ENCODE data around the gene C17orf107. TPM values are rescaled to one million over a fixed set of nuclear protein-coding genes. Genes with fewer than 3 reads are reported as not detected.
"Not testable (repeated sequence)": the region's sequence is repeated elsewhere in the genome, so short reads cannot be mapped to it uniquely, and the experiment has no call there.

C17orf107 gene
- total and polyA plus RNA-seq, 2 experiments from 2014 or later, result 8.8 to 9.1 TPM

DNA sequence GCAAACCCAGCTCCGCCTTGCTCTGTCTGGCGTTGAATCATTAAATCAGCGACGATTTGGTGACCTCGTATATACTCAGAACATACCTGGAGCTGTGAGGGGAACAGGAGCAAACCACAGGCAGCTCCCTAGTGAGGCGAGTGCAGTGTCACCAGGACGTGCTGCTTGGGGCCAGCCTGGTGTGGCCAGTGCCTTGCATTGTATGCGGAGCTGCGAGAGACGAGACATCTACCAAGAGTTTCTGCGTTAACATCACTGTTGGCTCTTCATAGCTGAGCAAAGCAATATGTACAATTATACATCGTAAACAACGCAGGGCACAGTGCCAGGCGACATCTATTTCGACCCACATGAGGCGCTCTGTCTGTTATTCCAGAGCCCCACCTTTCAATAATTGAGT is 38.3 kb upstream of the C17orf107 start:
- no peaks in the 10 kb centered on the region for H3K36me3 ChIP-seq (replicated peaks; ENCODE audit: insufficient read depth, low read depth)
- H2AFZ ChIP-seq, result no peak overlapping the region
- H3K9me2 ChIP-seq (replicated peaks; ENCODE audit: insufficient read depth), result no peaks in the 10 kb centered on the region
- no peak overlapping the region for H3K4me3 ChIP-seq
- TF ChIP-seq EZH2phosphoT487 (IDR thresholded peaks at IDR 0.05; ENCODE audit: low read depth, severe bottlenecking, unreplicated experiment) (no peak), CTCF (IDR thresholded peaks at IDR 0.05; ENCODE audit: poor library complexity) (no peak), EZH2 (IDR thresholded peaks at IDR 0.05; ENCODE audit: borderline replicate concordance) (no peak)
- no peak overlapping the region for H3K4me2 ChIP-seq
- H3K27me3 ChIP-seq, result no peaks in the 10 kb centered on the region
- WGBS (ENCODE audit: low lambda C conversion rate, missing lambda C conversion rate), result 93% methylated on average over 16 of the region's 16 CpGs
- no peaks in the 10 kb centered on the region for H4K20me1 ChIP-seq (ENCODE audit: insufficient read depth, poor library complexity, severe bottlenecking)
- no peaks in the 10 kb centered on the region for H3K9me3 ChIP-seq (ENCODE audit: low read depth)
- no peak for DNase-seq (ENCODE audit: low spot score)
- no peak overlapping the region for H3K27ac ChIP-seq
- H3K79me2 ChIP-seq, result peaks cover 60% of the 10 kb centered on the region
- H3K4me1 ChIP-seq (ENCODE audit: insufficient read depth), result peaks cover 13% of the 10 kb centered on the region

DNA sequence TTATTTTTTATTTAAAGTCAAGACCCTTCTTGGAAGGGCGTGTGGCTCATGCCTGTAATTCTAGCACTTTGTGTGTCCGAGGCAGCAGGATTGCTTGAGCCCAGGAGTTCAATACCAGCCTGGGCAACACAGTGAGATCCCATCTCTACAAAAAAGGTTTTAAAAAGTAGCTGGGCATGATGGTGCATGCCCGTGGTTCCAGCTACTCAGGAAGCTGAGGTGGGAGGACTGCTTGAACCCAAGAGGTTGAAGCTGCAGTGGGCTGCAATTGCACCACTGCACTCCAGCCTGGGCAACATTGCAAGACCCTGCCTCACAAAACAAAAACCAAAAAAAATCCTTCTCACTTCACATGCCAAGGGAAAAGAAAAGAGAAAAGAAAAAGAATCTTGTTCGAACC is 36.6 kb upstream of the C17orf107 start:
- DNase-seq (ENCODE audit: low spot score), result no peak
- Histone ChIP-seq H4K20me1 (ENCODE audit: insufficient read depth, poor library complexity, severe bottlenecking) (no peaks in the 10 kb centered on the region), H3K9me2 (replicated peaks; ENCODE audit: insufficient read depth) (no peaks in the 10 kb centered on the region), H3K4me1 (ENCODE audit: insufficient read depth) (peaks cover 13% of the 10 kb centered on the region), H3K27me3 (no peaks in the 10 kb centered on the region), H3K79me2 (peaks cover 63% of the 10 kb centered on the region), H3K27ac (no peak overlapping the region), H3K9me3 (ENCODE audit: low read depth) (no peaks in the 10 kb centered on the region), H3K36me3 (replicated peaks; ENCODE audit: insufficient read depth, low read depth) (no peaks in the 10 kb centered on the region), H3K4me2 (no peak overlapping the region), H3K4me3 (no peak overlapping the region), H2AFZ (no peak overlapping the region)
- 97% methylated on average over 4 of the region's 4 CpGs for WGBS (ENCODE audit: low lambda C conversion rate, missing lambda C conversion rate)
- TF ChIP-seq EZH2phosphoT487 (IDR thresholded peaks at IDR 0.05; ENCODE audit: low read depth, severe bottlenecking, unreplicated experiment), result no peak
- TF ChIP-seq EZH2 (IDR thresholded peaks at IDR 0.05; ENCODE audit: borderline replicate concordance), result no peak
- TF ChIP-seq CTCF (IDR thresholded peaks at IDR 0.05; ENCODE audit: poor library complexity), result no peak

DNA sequence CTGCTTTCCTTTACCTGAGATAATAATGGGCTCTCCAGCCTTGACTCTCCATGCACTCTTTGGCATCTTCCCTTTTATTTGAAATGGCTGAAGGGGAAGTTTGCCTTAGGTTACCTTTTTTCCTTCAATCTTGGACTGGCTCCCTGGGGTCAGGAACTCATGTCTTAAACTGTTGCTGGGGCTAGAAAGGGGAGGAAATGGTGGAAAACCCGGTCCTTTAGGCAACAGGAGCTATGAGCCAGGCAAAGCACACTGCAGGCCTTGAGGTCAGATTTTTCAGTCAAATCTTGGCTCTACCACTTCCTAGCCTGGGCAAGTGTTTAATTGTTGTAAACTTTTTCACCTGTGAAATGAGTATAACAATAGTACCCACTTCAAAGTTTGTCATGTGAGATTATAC is 36.0 kb upstream of the C17orf107 start:
- Histone ChIP-seq H3K36me3 (replicated peaks; ENCODE audit: insufficient read depth, low read depth) (no peaks in the 10 kb centered on the region), H3K9me3 (ENCODE audit: low read depth) (no peaks in the 10 kb centered on the region), H3K27me3 (no peaks in the 10 kb centered on the region), H3K4me2 (no peak overlapping the region), H4K20me1 (ENCODE audit: insufficient read depth, poor library complexity, severe bottlenecking) (no peaks in the 10 kb centered on the region), H3K27ac (no peak overlapping the region), H2AFZ (no peak overlapping the region), H3K4me1 (ENCODE audit: insufficient read depth) (peaks cover 7% of the 10 kb centered on the region), H3K9me2 (replicated peaks; ENCODE audit: insufficient read depth) (no peaks in the 10 kb centered on the region), H3K79me2 (peaks cover 58% of the 10 kb centered on the region), H3K4me3 (no peak overlapping the region)
- WGBS (ENCODE audit: low lambda C conversion rate, missing lambda C conversion rate), result 100% methylated on average over 1 of the region's 1 CpG
- no peak for TF ChIP-seq CTCF (IDR thresholded peaks at IDR 0.05; ENCODE audit: poor library complexity)
- TF ChIP-seq EZH2phosphoT487 (IDR thresholded peaks at IDR 0.05; ENCODE audit: low read depth, severe bottlenecking, unreplicated experiment), result no peak
- no peak for TF ChIP-seq EZH2 (IDR thresholded peaks at IDR 0.05; ENCODE audit: borderline replicate concordance)
- DNase-seq (ENCODE audit: low spot score), result no peak

DNA sequence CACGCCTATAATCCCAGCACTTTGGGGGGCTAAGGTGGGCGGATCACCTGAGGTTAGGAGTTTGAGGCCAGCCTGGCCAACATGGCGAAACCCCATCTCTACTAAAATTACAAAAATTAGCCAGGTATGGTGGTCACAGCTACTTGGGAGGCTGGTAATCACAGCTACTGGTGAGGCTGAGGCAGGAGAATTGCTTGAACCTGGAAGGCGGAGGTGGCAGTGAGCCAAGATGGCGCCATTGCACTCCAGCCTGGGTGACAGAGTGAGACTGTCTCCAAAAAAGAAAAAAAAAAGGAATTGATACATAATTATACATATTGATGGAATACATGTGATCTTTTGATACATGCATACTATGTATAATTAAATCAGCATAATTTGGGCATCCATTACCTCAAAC is 31.8 kb upstream of the C17orf107 start:
- H3K4me3 ChIP-seq, result not testable (repeated sequence)
- H3K79me2 ChIP-seq, result peaks cover 51% of the 10 kb centered on the region
- WGBS (ENCODE audit: low lambda C conversion rate, missing lambda C conversion rate), result 96% methylated on average over 5 of the region's 5 CpGs

GRCh38 chr17:4869058-4869998 is 30.0 kb upstream of the C17orf107 start:
- H3K9me2 ChIP-seq (replicated peaks; ENCODE audit: insufficient read depth); H3K9me3 ChIP-seq (ENCODE audit: low read depth); H3K4me2 ChIP-seq; H3K4me1 ChIP-seq (ENCODE audit: insufficient read depth); H4K20me1 ChIP-seq (ENCODE audit: insufficient read depth, poor library complexity, severe bottlenecking); H3K27ac ChIP-seq; H3K4me3 ChIP-seq; H2AFZ ChIP-seq; DNase-seq (ENCODE audit: low spot score); H3K36me3 ChIP-seq (replicated peaks; ENCODE audit: insufficient read depth, low read depth); H3K27me3 ChIP-seq: not testable (repeated sequence)
- peaks cover 49% of the 10 kb centered on the region for H3K79me2 ChIP-seq
- WGBS (ENCODE audit: low lambda C conversion rate, missing lambda C conversion rate), result 93% methylated on average over 22 of the region's 22 CpGs

More for the DNA sequence above, 31.8 kb upstream of the C17orf107 start:
- not testable (repeated sequence) for H4K20me1 ChIP-seq (ENCODE audit: insufficient read depth, poor library complexity, severe bottlenecking); H3K9me2 ChIP-seq (replicated peaks; ENCODE audit: insufficient read depth); H3K27ac ChIP-seq; H2AFZ ChIP-seq; DNase-seq (ENCODE audit: low spot score); H3K27me3 ChIP-seq; H3K4me2 ChIP-seq; H3K36me3 ChIP-seq (replicated peaks; ENCODE audit: insufficient read depth, low read depth); H3K4me1 ChIP-seq (ENCODE audit: insufficient read depth); H3K9me3 ChIP-seq (ENCODE audit: low read depth)

Data from hepatocyte (in vitro differentiated cells).